Astrocyte of the cerebellum (primary cell): Measurements from ENCODE around the gene DCAF7.

Source experiments
- DNase-seq: peaks from one replicate; pipeline ENCODE4 v3.0.0-alpha.2; 2011; ENCODE audit warnings: low read depth
- H3K4me3 ChIP-seq: 2 replicates; pipeline ENCODE4 v1.5.1; 2011; ENCODE audit warnings: mild to moderate bottlenecking, low read depth, low read length, moderate library complexity
- in situ Hi-C: cut with HindIII; loops from 2 replicates; pipeline ENCODE4 v1.10.0; 2017; ENCODE audit warnings: low sequenced_read_pairs
- TF ChIP-seq, protein P1 (sequence below): IDR thresholded peaks from 2 replicates; pipeline ENCODE4 v1.5.1; 2012; ENCODE audit warnings: low read length, low read depth, moderate library complexity, mild to moderate bottlenecking; ENCODE audit errors: missing control alignments

The DCAF7 gene

DNA sequence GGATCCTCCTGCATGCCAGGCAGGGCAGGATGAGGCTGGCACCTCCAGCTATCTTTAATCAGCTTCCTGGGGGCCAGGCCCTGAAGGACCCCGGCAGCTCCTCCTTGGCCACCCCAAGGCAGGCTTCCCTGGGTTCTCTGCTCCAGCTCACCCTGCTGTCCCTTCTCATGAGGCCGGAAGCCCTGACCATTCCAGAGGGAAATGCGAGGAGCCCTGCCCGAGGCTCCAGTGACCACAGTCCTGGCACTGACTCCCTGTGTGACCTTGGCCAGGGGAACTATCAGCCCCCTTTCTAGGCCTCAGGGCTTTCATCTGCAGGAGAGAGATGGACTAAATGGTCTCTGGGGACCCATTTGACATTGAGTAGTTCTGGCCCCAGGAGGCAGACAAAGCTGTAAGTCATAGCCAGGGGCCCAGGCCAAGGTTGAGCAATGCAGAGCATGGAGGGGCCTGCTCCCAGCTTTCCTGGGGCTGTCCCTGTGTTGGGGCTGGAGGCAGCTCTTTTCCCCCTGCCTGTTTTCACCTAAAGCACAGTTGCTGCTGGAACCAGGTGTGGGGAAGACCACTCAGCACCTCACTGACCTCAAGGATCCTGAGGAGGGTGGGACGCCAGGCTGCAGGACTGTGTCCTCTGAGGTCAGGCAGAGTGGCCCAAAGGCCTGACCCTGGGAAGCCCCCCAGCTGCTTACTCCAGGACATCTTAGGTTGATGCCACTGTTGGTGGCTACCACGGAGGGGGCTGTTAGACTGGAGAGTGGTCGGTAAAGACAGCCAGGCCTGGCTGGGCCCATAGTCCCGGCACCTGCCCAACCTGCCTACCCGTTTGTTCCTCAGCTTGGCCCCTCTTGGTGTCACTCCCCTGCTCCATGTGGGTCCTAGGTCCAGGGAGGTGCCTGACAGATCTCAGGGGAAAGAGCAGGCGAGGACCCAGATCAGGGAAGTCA lies 19.0 kb upstream of the DCAF7 start:
- DNase-seq, result no peak
- no peak overlapping the region for H3K4me3 ChIP-seq
- TF ChIP-seq, protein P1, sequence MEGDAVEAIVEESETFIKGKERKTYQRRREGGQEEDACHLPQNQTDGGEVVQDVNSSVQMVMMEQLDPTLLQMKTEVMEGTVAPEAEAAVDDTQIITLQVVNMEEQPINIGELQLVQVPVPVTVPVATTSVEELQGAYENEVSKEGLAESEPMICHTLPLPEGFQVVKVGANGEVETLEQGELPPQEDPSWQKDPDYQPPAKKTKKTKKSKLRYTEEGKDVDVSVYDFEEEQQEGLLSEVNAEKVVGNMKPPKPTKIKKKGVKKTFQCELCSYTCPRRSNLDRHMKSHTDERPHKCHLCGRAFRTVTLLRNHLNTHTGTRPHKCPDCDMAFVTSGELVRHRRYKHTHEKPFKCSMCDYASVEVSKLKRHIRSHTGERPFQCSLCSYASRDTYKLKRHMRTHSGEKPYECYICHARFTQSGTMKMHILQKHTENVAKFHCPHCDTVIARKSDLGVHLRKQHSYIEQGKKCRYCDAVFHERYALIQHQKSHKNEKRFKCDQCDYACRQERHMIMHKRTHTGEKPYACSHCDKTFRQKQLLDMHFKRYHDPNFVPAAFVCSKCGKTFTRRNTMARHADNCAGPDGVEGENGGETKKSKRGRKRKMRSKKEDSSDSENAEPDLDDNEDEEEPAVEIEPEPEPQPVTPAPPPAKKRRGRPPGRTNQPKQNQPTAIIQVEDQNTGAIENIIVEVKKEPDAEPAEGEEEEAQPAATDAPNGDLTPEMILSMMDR, result no peak
- in situ Hi-C loops, result no loop called here

DNA sequence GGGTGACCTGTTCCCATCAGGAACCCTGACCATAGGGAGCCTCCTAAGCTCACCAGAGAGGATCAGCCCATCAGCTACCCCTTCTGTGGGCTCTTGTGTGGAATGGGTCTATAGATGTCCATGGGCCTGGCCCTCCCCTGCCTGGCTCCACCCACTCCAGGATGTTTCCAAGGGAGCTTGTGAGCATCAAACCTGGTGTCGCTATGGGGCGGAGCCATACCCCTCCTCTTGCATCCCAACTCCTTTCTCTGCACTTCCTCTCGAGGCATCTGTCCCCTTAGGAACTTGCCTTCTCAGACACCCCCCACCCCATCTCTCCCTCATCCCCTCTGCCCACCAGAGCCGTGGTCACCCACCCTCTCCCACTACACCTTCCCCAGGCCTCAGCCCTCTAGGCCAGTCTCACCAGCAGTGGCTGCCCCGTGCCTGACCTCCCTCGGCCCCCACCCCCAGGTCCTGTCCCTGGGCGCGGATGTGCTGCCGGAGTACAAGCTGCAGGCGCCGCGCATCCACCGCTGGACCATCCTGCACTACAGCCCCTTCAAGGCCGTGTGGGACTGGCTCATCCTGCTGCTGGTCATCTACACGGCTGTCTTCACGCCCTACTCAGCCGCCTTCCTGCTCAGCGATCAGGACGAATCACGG lies 16.7 kb upstream of the DCAF7 start:
- TF ChIP-seq, protein P1, result no peak

DNA sequence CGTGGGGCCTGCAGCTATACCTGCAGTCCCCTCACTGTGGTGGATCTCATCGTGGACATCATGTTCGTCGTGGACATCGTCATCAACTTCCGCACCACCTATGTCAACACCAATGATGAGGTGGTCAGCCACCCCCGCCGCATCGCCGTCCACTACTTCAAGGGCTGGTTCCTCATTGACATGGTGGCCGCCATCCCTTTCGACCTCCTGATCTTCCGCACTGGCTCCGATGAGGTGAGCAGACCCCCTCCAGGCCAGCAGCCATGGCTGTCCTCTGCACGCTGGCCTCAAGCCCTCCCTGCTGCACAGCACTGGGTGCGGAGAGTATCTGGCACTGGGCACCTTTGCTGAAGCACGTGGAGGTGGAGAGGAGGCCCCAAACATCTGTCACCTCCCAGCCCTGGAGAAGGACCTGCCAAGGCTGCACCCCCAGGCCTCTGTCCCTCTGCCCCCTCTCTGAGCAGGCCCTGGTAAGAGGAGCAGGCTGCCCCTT lies 16.2 kb upstream of the DCAF7 start:
- no peak overlapping the region for H3K4me3 ChIP-seq
- no peak for DNase-seq
- in situ Hi-C loops, result no loop called here
- TF ChIP-seq, protein P1, result no peak

More for the DNA sequence above, 16.7 kb upstream of the DCAF7 start:
- no peak overlapping the region for H3K4me3 ChIP-seq
- DNase-seq, result no peak
- in situ Hi-C loops, result no loop called here

DNA sequence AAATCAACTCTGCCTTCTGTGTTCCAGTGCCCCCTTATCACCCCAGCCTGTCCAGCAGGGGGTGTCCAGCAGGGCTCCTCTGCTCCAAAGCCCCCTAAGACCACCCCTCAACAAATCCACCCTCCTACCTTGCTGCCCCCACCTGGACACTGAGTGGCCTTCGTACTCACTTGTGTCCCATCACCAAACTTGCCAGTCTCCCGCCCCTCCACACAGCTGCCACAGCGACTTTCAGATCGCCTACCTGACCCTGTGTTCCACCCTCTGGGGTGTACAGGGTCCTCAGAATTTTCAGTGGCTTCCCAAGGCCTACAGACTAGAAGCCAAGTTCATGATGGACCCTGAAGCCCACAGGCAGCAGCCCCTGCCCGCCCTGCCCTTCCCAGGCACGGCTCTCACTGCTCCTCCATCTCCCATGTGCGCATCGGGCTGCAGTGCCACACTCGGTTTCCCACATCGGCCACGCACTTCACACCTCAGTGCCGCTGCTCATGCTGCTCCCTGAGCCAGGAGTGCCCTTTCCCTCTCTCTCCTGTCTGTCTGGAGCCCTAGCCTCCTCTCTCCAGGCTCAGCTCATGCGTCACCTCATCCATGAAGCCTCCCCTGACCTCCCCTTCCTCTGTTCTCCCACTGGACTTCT lies 15.3 kb upstream of the DCAF7 start:
- no peak overlapping the region for H3K4me3 ChIP-seq
- TF ChIP-seq, protein P1, result no peak
- in situ Hi-C loops, result no loop called here
- DNase-seq, result no peak

DNA sequence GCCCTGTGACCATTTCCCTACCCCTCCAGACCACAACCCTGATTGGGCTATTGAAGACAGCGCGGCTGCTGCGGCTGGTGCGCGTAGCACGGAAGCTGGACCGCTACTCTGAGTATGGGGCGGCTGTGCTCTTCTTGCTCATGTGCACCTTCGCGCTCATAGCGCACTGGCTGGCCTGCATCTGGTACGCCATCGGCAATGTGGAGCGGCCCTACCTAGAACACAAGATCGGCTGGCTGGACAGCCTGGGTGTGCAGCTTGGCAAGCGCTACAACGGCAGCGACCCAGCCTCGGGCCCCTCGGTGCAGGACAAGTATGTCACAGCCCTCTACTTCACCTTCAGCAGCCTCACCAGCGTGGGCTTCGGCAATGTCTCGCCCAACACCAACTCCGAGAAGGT lies 14.6 kb upstream of the DCAF7 start:
- TF ChIP-seq, protein P1, result no peak
- DNase-seq, result no peak
- in situ Hi-C loops, result no loop called here
- H3K4me3 ChIP-seq, result no peak overlapping the region

DNA sequence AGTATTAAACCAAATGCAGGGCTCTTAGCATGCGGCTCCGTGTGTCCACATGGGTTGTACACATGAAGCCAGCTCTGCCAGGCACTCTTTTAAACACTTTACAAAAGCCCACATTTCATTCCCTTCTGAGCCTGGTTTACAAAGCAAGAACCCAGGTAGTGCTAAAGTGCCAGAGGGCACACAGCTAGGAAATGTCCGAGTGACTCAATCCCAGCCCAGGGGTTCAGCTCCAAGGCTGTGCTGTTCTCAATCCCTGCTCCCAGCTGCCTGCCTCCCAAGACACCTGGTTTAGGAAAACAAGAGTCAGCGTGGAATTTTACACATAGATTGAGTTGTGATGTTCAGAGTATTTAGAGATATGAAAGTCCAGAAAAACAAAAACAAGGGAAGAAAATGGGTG lies 13.3 kb upstream of the DCAF7 start:
- TF ChIP-seq, protein P1, result no peak
- in situ Hi-C loops, result no loop called here
- no peak for DNase-seq
- no peak overlapping the region for H3K4me3 ChIP-seq
